ENCODE measurements around the gene SPTBN2. TPM values are rescaled to one million over a fixed set of nuclear protein-coding genes. Genes with fewer than 3 reads are reported as not detected.

Gene SPTBN2
- total RNA-seq, 4 donors from 2014 or later: 435 to 663 (median 597) TPM

GRCh38 chr11:66743271-66743968 is 14.4 kb upstream of the SPTBN2 start:
- DNase-seq (ENCODE audit: low spot score in 2 of 2): peak; percentile 78 to 93
- no peak overlapping the region for H3K4me3 ChIP-seq (ENCODE audit: low read depth, poor library complexity, severe bottlenecking)
- intact Hi-C loops (cut with DNase I; ENCODE audit: low total_unique reads): no loop called here
- WGBS, 2 donors: 50 to 58% methylated on average over 16 of the region's 16 CpGs
- no peak for TF ChIP-seq POLR2A (IDR thresholded peaks at IDR 0.05)
- TF ChIP-seq CTCF (IDR thresholded peaks at IDR 0.05): no peak

- TF ChIP-seq POLR2A (IDR thresholded peaks at IDR 0.05) (no peak), CTCF (IDR thresholded peaks at IDR 0.05) (no peak)
- DNase-seq (ENCODE audit: low spot score in 2 of 2): no peak
- WGBS, 2 donors: 77 to 92% methylated on average over 2 of the region's 2 CpGs
- intact Hi-C loops (cut with DNase I; ENCODE audit: low total_unique reads): no loop called here
- no peak overlapping the region for H3K4me3 ChIP-seq (ENCODE audit: low read depth, poor library complexity, severe bottlenecking)
Observed at GRCh38 chr11:66741153-66741552, 12.1 kb upstream of the SPTBN2 start.

GRCh38 chr11:66739983-66740382 is 11.0 kb upstream of the SPTBN2 start:
- 62 to 63% methylated on average over 2 of the region's 2 CpGs for WGBS, 2 donors

GRCh38 chr11:66734215-66734614 is 5.2 kb upstream of the SPTBN2 start:
- H3K4me3 ChIP-seq (ENCODE audit: low read depth, poor library complexity, severe bottlenecking): no peak overlapping the region
- no peak for DNase-seq (ENCODE audit: low spot score in 2 of 2)
- TF ChIP-seq CTCF (IDR thresholded peaks at IDR 0.05): no peak
- no peak for TF ChIP-seq POLR2A (IDR thresholded peaks at IDR 0.05)
- intact Hi-C loops (cut with DNase I; ENCODE audit: low total_unique reads): no loop called here
- WGBS, 2 donors: 94 to 97% methylated on average over 3 of the region's 3 CpGs

More at GRCh38 chr11:66739983-66740382, 11.0 kb upstream of the SPTBN2 start:
- DNase-seq (ENCODE audit: low spot score in 2 of 2): no peak
- TF ChIP-seq CTCF (IDR thresholded peaks at IDR 0.05): no peak
- TF ChIP-seq POLR2A (IDR thresholded peaks at IDR 0.05): no peak
- H3K4me3 ChIP-seq (ENCODE audit: low read depth, poor library complexity, severe bottlenecking): no peak overlapping the region
- intact Hi-C loops (cut with DNase I; ENCODE audit: low total_unique reads): no loop called here

GRCh38 chr11:66729447-66729846 is 431 bp upstream of the SPTBN2 start:
- DNase-seq (ENCODE audit: low spot score in 2 of 2): no peak
- WGBS, 2 donors: 94 to 97% methylated on average over 4 of the region's 4 CpGs
- intact Hi-C loops (cut with DNase I; ENCODE audit: low total_unique reads): no loop called here
- no peak overlapping the region for H3K4me3 ChIP-seq (ENCODE audit: low read depth, poor library complexity, severe bottlenecking)
- TF ChIP-seq CTCF (IDR thresholded peaks at IDR 0.05) (no peak), POLR2A (IDR thresholded peaks at IDR 0.05) (no peak)
